T follicular helper cell (primary cell): ENCODE results near the gene FNDC5.

Source experiments
- DNase-seq: peaks from one replicate; pipeline ENCODE4 v3.0.0-alpha.2; 2020; ENCODE audit warnings: low read depth

The FNDC5 gene

DNA sequence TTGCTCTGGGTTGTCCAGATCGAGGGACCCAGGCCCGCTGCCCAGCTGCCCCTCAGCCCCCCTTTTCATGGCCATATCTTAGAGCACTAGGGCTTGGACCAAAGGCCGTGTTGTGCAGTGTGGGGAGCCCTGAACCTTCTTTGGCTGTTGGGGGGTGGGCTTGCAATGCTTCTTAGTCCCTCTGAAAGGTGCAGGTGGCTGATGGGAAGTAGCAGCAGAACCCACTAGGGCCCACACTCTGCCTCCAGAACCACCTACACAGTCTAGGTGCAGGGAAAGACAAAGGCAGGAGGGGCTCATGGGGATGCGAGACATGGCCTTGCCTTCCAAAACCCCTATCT lies 13.3 kb upstream of the FNDC5 start:
- no peak for DNase-seq

DNA sequence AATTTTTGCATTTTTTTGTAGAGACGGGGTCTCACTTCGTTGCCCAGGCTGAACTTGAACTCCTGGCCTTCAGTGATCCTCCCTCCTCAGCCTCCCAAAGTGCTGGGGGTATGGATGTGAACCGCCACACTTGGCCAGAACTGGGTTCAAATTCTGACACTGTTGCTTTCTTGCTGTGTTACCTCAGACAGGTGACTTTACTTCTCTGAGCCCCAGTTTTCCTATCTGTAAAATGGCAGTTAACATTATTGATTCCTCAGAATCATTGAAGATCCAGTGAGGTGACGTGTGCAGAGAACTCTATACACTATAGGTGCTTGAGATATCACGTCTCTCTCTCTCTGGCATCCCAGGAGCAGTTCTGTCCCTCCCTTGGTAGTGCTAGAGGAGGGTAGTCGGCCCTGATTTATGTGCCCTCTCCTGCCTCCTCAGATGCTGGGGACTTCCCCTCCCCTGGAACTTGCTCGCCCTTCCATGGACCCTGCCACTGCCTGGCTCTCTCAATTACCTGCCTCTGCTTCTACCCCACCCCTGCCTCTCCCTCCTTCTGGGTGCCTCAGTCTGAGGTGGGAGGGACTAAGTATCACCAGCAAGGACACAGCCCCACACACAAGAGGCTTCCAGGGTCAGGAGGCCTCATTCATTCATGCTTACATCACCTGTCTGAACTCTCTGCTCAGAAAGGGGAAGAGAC lies 12.8 kb upstream of the FNDC5 start:
- DNase-seq: no peak

DNA sequence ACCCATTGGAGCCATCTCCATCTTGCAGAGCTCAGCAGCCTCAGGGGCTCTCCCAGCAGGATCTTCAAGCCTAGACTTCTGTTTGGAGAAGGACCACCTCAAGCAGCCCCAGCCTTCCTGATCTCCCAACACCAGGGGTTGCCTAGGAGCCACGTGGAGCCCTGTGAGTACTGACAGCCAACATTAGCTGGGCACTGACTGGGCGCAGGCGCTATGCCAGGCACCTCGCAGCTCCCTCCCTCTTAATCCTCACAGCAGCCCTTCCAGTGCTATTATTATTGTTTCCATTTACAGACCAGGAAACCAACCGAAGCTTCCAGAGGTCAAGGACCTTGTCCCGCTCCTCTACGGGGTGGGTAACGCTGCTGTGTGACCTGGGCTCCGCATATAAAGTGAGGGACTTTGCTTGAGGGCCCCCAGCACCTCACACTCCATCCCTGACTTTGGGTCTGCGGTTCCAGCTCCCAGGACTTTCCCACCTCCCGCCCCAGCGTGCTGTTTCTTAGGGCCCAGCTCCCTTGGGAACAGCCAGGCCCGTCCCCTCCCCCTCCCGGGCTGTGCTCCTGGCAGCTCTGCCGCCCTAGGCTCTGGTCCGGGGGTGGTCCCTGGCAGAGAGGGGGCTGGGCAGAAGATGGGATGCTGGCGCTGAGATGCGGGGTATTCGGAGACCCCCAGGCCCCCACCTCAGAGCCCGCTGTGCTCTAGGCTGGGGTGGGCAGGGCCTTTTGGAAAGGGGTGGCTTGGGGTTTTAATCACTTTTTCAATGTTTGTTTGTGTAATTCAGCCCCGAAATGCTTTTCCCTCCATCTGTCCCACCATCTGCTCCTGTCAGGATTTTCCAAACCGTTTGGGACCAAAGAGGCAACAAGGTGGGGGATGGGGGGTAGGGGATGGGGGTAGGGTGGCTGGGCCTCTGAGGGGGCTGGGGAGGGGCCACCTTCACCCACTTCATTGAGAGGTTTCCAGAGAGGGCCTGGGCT lies 11.4 kb upstream of the FNDC5 start:
- no peak for DNase-seq

DNA sequence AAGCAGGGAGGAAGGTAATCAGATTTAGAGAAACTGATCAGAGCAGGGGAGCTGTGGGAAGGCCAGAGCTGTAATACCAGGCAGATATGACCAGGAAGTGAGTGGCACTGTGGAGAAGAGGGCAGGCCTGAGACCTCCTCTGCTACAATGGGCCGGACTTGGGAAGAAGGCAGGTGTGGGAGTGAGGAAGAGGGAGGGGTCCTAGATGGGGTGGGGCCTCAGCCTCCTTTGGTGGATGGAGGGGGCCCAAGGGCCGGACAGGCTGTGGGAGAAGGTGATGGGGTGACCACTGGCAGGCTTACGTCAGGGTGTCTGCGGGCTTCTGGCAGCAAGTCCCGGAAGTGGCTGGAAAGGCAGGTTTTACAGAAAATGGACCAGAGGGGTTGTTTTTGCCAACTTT lies 10.6 kb upstream of the FNDC5 start:
- DNase-seq: no peak

DNA sequence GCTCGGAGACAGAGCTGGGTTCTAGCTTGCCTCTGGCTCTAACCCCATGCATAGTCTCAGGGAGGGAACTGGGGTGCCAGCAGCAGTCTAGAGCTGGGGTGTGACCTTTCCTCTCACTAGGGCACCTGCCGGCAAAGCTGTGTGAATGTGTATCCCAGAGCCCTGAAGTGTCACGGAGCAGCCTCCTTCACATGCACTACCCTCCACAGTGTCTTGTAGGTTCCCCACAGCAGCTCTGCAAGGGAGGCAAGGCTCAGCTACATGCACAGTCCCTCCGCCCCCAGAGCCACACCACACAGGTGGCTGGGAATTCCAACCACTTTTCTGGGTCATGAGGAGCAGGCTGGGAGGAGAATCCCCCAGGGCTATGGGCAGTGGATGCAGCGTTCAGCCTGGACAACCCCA lies 7.9 kb upstream of the FNDC5 start:
- DNase-seq: no peak

DNA sequence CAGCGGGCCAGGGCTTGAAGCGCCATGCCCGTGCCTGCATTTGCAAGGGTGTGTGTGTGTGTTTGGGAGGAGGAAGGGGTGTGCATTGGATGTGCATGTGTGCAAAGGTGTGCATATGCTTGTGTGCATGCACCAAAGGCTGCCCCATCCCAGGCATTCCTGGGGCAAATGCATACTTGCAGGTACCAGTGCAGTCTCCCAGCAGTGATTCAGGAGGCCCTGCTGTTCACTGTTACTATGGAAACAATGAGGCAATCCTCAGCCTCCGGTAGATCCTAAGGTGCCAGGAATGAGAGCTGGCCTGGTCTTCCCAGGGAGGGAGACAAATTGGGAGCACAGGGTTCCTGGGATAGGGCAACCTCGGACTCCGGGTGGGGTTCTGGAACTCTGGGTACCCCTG lies 7.5 kb upstream of the FNDC5 start:
- DNase-seq: no peak

DNA sequence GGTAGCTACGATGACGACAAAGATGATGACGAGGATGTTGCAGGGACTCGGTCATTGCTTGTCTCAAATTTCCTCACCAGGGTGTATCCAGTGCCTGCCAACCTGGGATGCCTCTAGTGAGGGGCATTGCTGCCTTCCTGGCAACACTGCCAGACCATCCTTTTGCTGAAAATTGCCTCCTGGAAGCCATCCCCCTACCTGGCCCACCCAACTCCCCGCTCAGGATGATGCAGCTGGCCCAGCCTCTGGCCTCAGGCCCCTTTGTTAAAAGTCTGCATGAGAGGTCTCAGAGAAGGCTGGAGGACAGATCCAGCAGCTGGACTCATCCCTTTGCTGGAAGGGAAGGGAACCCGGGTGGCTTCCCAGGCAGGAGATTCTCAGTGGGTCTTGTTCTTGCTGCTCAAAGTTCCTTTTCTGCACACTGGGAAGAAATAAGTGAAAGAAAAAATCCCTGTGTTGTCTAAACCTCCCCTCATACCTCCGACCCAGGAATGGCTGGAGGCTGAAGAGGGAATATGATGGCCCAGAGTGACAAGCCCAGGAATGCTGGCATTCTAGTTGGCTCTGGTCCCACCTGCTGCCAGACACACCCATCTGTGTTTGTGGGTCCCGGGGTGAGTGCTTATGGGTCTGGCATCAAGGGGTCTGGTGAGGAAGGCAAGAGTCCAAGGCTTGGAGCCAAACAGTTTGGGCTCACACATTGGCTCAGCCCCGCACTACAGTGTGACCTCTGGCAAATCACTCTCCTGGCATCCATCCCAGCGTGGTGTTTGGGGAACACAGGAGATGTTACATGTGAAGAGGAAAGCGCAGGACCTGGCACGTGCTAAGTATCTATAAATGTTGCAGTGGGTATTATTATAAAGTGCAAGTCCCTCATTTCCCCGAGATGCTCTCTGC lies 6.7 kb upstream of the FNDC5 start:
- no peak for DNase-seq

DNA sequence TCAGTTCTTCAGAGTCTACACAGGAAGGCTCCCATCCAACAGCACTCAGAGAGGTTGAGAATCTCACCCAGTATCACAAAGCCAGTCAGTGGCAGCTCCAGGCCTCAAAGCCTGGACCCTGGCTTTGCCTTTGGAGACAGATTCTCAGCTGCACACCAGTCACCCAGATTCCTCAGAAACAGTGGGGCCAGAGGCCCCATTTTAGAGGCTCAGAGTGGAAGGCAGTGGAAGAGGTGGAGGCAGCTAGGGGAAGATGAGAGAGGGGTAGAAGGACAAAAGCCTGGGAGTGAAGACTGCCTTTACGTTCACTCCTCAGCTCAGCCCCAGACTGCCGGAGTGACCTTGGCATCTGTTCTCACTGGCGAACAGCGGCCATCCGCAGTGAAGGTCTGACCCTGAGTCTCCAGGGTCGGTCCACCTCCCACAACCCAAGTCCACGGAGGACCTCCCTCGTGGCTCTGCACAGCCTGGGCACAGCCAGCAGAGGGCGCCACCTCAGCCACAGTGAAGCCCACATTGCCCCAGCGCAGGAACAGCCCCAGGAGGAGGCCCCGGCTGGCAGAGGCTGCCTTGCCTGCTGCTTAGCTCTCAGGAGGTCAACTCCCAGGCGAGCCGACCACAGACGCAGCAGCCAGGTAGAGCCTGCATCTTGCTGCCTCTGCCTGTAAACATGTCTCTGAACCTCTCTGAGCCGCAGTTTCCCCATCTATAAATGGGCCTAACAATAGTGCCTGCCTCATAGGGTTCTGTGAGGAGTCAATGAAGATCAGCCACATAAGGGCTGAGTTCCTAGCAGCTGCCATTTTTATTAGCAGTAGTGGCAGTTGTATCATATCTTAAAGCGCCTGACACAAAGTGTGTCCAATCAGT lies 5.9 kb upstream of the FNDC5 start:
- DNase-seq: peak; percentile 45

DNA sequence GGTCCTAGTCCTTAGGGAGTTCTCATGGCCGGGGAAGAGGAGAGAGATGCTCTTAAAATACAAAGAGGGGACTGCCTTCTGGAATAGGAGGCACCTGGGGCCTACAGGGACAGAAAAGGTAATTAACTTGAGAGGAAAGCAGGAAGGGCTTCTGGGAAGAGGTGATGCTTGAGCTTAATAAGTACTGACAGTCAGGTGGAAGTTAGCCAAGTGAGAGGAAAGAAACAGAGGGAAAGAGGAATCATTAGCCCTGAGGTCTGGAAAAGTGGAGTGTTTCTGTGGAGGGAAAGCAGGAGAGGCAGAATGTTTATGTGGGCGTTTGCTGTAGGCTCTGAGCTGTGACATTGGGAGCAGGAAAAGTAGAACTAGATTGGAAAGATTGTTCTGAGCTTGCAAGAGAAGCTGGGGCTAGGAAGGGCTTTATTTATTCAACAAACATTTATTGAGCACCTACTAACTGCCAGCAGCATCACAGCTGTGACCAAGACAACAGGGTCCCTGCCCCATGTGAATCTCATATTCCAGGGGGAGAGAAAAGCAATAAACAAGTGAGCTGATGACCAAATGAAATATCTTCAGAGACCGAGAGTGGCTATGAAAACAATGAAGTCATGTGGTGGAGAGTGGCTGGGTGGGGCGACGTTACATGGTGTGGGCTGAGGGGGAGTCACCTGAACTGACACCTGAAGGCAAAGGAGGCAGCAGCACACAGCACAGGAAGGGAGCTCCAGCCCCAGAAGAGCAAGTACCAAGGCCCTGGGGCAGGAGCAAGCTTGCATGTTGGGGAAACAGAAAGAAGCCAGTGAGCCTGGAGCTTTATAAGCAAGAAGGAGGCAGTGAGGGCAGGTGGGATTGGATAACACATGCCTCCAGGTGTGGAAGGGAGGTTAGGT lies 4.4 kb upstream of the FNDC5 start:
- DNase-seq: no peak

DNA sequence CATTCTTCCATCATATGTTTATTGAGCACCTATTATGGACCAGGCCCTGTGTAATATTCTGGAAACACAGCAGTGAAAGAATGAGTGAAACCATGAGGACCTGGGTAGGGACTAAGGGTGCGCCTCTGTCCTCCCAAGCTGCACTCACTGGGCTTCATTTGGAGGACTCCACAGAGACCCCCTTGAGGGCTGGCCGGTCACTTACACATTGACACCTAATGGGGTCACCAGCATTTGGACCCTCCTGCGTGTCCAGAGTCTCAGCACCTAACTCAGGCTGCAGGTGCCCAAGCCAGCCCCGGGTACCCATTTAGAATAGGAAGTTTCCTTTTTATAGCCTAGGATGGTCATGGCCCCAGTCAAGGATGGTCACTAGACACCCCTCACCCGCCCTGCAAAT lies 2.8 kb upstream of the FNDC5 start:
- DNase-seq: no peak

DNA sequence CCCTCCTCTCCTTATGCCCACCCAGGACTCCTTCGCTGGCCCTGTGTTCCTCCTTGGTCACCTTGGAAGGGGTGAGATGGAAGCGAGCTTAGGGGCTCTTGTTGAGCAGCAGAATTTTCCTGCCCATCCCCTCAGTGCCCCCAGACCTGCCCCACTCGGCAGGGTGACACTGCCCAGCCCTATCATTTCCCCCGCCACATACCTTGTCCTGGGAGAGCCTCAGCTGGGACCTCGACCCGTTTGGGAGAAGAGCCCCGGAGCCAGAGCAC lies 1.4 kb upstream of the FNDC5 start:
- no peak for DNase-seq

DNA sequence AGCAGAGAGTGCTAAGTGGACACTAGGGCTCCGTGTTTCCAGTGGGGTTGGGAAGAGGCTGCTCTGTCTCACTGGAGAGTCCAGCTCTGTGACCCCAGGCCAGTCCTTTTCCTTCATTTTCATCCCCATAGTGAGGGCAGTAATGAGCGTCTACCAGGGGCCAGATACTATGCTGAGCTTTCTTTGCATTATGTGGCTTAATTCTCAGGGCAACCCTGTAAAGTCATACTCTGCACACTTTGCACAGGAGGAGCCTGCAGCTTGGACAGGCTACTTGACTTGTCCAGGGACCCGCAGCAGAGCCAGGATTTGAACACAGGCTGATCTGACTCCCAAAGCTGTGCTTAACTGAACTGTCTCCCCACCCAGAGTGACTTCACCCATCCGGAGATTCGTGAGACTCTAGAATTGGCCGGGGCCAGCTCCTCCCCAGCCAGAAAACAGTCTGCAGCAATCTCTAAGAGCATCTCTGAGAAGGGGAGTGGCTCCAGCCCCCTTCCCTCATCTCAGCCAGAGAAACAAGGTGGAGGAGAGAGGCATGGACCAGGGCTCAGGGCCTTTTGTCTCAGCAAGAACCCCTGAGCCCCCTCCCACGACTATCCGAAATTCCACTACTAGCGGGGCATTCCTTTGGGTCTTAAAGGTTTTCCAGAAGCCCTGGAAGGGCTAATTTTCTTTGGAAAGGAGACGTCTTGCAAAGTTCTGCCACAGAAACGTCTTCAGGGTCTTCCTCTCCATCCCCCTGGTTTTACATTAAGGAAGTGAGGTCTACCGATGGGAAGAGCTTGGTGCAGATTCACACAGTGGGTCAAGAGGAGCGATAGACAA lies 866 bp upstream of the FNDC5 start:
- no peak for DNase-seq

DNA sequence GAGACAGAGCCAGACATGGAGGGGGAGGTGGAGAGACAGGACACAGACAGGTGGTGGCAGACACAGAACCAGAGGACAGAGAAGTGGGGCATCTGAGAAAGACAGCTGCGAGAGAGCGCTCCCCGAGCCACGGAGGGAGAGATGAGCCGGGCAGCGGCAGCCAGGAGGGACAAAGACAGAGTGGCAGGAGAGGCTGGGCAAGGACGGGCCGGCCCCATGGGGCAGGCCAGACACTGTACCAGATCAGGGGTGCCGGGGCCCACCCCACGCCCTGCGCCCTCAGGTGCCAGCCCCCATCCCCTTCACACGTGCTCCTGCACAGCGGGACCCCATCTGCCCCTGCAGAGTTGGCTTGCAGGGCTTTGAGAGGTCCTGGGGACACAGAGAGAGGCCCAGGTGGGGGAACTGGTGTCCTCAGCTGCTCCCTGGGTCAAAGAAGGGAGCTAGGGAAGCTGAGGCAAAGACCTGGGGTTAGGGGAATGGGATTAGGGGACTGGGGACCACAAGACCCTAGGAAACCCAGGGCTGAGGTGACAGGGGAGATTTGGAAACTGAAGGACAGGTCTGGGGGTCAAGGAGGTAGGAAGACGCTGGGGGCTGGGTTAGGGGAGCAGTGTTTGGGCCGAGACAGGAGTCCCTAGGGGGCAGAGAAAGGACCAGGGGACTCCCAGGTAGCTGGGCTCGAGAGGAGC lies 643 bp downstream of the FNDC5 start:
- no peak for DNase-seq

DNA sequence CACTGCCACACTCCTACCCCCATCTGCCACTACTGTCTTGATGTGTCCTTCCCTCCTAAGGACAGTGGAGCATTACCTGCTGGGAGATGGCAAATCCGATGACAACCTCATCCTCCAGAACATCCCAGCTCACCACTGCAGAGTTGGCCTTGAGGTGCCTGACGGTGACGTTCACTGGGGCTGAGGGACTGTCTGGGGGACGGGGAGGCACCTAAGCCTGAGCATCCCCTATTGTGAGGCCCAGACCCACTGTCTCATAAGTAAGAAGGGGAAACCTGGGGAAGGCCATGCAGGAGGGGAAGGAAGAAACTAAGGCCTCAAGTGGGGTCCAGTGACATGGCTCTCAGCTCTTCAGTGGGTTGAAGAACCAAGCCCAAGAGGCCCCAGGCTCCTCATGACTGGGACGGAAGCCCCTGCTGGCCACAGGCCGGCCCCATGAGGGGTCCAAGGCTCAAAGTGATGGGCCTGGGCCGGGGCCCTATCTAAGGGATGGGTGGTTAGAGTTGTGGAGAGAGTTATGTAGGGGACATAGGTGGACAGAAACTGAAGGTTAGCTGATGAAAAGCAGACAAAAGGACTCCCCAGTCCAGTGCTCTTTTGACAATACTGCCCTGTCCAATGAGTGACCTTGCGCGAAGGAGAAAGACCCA lies 1.8 kb downstream of the FNDC5 start:
- DNase-seq: no peak

DNA sequence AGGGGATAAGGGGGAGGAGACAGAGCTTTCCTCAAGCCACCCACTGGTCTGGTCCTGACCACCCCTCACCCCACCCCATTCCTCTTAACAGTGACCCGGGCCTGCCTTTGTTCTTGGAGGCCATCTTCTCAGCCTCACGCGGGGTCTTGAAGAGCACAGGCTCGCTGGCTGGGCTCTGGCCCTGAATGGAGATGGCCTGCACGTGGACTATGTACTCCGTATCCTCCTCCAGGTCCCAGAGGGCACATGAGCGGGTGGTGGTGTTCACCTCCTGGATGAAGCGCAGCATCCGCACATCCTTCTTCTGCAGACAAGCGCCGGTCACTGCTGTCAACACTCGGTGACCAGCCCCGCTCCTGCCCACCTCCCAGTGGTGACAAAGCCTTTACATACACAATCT lies 2.6 kb downstream of the FNDC5 start:
- DNase-seq: no peak

DNA sequence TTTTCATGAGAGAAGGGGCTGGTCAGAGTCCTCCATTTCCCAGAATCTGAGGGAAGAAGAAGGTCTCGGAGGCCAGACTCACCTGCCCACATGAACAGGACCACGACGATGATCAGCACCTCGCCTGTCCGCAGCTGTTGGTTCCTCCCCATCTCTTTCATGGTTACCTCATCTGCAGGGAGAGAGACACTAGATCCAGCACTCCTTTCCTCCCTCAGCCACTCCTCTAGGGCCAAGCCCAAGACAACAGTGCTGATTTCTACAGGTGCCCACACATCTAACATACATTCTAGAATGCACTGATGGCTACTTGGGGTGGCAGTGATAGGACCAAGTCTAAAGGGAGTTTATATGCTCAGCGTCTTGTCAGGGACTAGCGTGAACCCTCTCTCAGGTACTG lies 3.0 kb downstream of the FNDC5 start:
- DNase-seq: no peak

DNA sequence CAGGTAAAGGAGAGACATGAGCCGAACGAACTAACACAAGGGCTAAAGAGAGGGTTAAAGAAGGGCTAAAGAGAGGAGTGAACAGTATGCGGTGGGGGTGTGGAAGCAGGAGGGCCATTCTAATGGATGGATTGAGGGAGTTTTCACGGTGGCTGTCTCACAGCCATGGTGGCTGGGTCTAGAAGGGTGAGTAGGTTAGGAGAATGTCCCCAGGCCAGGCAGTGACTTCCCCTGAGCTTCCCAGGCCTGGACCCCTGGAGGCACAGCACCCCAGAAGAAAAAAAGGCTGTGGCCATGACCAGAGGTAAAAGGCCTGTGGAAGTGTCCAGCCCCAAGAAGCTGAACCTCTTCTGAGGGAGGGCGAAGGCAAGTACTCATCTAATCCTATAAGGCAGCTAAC lies 3.6 kb downstream of the FNDC5 start:
- DNase-seq: no peak

DNA sequence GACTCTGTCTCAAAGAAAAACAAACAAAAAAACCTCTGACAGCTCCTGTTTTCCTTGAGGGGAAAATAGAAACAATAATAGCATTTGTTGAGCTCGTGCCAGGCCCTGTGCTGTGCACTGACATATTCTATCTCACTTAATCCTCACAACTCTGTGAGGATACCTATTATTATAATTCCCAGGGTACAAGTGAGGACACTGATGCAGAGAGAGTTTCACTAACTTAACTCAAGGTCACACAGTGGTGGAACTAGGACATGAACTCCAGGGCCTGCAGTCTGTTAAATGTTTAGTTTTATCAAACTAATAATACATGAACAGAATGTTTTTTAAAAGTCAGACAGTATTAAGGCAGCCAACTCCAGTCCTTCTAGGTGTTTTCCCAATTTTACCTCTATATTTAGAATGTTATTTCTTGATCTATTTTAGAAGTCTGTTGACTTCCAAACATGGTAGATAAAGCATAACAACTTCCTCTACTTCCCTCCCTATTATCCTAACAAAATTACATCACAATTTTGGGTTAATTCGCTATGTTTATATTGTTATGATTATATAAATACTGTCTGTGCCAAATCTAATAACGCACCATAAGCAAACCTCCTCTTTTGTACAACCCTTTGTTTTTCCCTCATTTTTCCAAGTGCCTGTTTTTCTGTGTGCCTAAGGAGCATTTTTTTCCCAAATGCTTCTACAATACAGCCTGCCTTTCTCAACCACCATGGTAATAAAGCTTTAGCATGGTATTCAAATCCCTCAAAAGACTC lies 4.9 kb downstream of the FNDC5 start:
- DNase-seq: no peak
